Heart left ventricle (tissue), 16 donors: ENCODE results near the gene LRFN4. TPM values are rescaled to one million over a fixed set of nuclear protein-coding genes. Genes with fewer than 3 reads are reported as not detected.

Experiments used
- ATAC-seq, 4 donors: fragments of 200-7000 bp; cut with Tn5 transposase; one replicate each; pipeline ENCODE4 v1.9.1; 2020 to 2022; ENCODE audit warnings: moderate library complexity in 4 of 4, mild to moderate bottlenecking in 3 of 4, moderate number of reproducible peaks in 1 of 4
- DNase-seq, 5 donors: peaks; one replicate each; pipeline ENCODE4 v3.0.0-alpha.2; 2020
- H3K27ac ChIP-seq, 12 donors: fragments of 200-600 bp; sonication (generic) in 4 of 12; one replicate each; pipeline versions ENCODE4 v1.5.0 to v1.8.0; 2016 to 2022; ENCODE audit warnings: mild to moderate bottlenecking in 2 of 12
- H3K27me3 ChIP-seq, 9 donors: fragments of 200-600 bp; sonication (generic) in 2 of 9; one replicate each; pipeline versions ENCODE4 v1.5.1 to v1.8.0; 2016 to 2022; ENCODE audit warnings: mild to moderate bottlenecking in 3 of 9
- H3K36me3 ChIP-seq, 9 donors: fragments of 200-600 bp; sonication (generic) in 2 of 9; one replicate each; pipeline versions ENCODE4 v1.5.0 to v1.8.0; 2018 to 2022; ENCODE audit warnings: mild to moderate bottlenecking in 2 of 9
- H3K4me1 ChIP-seq, 12 donors: fragments of 200-600 bp; sonication (generic) in 4 of 12; one replicate each; pipeline versions ENCODE4 v1.5.0 to v1.8.0; 2016 to 2022; ENCODE audit warnings: mild to moderate bottlenecking in 3 of 12
- H3K4me3 ChIP-seq, 12 donors: fragments of 200-600 bp; sonication (generic) in 4 of 12; one replicate each; pipeline versions ENCODE4 v1.5.0 to v1.8.0; 2017 to 2022; ENCODE audit warnings: mild to moderate bottlenecking in 9 of 12, moderate library complexity in 4 of 12
- H3K9me3 ChIP-seq, 12 donors: fragments of 200-600 bp; sonication (generic) in 4 of 12; one replicate each; pipeline versions ENCODE4 v1.5.0 to v1.8.0; 2016 to 2022; ENCODE audit warnings: mild to moderate bottlenecking in 1 of 12
- POLR2A ChIP-seq, 2 donors: fragments of 450-650 bp; IDR thresholded peaks; one replicate each; pipeline ENCODE4 v1.6.1; 2017; ENCODE audit warnings: antibody characterized with exemption in 2 of 2, mild to moderate bottlenecking in 2 of 2, moderate library complexity in 2 of 2
- WGBS, 4 donors: extraction: QIAGEN DNeasy Blood & Tissue Kit in 2 of 4; methylation state at CpG; one replicate each; pipeline versions ENCODE4 v1.1.5 to v1.1.7; 2013 to 2018; 5-methylcytosine and 5-hydroxymethylcytosine counted together
- intact Hi-C, 10 donors: fragments of 100-400 bp; cut with DNase I; formaldehyde crosslinking; loops; one replicate each; pipeline versions ENCODE4 v1.11.1 to v1.14.2; 2022
- polyA plus RNA-seq, 2 donors: library from polyadenylated mRNA; stranded (reverse); fragments of 200-250 nt; gene quantifications; one replicate each; pipeline ENCODE4 v1.2.3, GENCODE V29; 2013
- total RNA-seq, 9 donors: library from RNA; depleted of rRNA in 2 of 9; stranded (reverse); fragments of >200 nt in 2 of 9; fragmentation: NEBNext Ultra II Directional in 3 of 9; extraction: Animal tissue kit (Norgen Biotek cat#: 25700) in 3 of 9; gene quantifications; one replicate each; pipeline versions ENCODE4 v1.1.0 to v1.2.4, GENCODE V29; 2016 to 2023
- TF ChIP-seq, protein P1 (sequence below), 12 donors: fragments of 200-600 bp; sonication (generic) in 4 of 12; IDR thresholded peaks; one replicate each; pipeline versions ENCODE4 v1.5.0 to v1.8.0; 2018 to 2022; ENCODE audit warnings: antibody characterized with exemption in 12 of 12, mild to moderate bottlenecking in 5 of 12
- donor health status: ischemic (EF 13 %, LVEDD 7.1; RV severe dilation, severe dysfunction).
- donor health status: healthy with polysubstance abuse.
- donor health status: DM: no; HTN: yes; CAD: no.
- donor health status: DM: no; HTN: no; CAD: no.
- donor health status: ischemic (EF 25% LVEDD 6.9; RV normal size, moderate dysfunction).
- donor health status: ischemic (EF 25% LVEDD 5.7; RV mildly dilated, moderate dysfunction).
- donor health status: healthy.
- donor health status: DM: yes; HTN: yes; CAD: no.
- donor health status: ischemic (EF 35%, LVEDD 5.7; RV mildly dilated, moderate dysfunction).
- donor health status: nonischemic (EF 11% LVEDD 7.7; RV severe dilation, severe dysfunction).
- donor health status: DM: yes; HTN: yes; CAD: no.
- donor health status: PGD.
- donor health status: ischemic (EF 29% LVEDD 5.4; RV normal size, mild dysfunction).
- donor health status: nonischemic (EF 23%, LVEDD 6.1; RV moderate dilation, normal function).

The LRFN4 gene
- total and polyA plus RNA-seq, 11 donors = 8.2 to 22.1 (median 15.4) TPM

DNA sequence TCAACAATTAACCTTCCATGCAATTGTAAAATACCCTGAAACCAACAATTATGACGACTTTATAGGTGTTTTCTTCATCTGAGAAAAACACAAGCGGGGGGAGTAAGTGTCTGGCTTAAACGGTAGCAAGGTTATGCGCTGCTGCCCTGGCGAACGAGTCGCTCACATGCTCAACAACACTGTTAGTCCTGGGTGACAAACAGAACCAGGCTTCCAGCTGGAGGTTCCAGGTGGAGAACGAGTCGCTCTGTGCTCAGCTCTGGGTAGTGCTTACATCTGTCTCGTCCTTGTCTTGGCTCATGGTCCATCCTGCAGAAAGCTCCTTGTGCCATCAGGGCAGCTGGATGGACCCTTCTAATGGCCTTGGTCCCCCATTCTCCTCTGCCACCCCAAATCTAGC is 53.2 kb downstream of the LRFN4 start:
- Histone ChIP-seq H3K27ac (no peak overlapping the region), H3K9me3 (no peaks in the 10 kb centered on the region), H3K4me1 (peaks cover 0 to 12% (median 0%) of the 10 kb centered on the region in 12 donors), H3K27me3 (no peaks in the 10 kb centered on the region), H3K4me3 (no peak overlapping the region), H3K36me3 (no peaks in the 10 kb centered on the region)
- no peak for DNase-seq
- 93 to 95% (median 94%) methylated on average over 10 of the region's 10 CpGs for WGBS, 4 donors
- TF ChIP-seq, protein P1, sequence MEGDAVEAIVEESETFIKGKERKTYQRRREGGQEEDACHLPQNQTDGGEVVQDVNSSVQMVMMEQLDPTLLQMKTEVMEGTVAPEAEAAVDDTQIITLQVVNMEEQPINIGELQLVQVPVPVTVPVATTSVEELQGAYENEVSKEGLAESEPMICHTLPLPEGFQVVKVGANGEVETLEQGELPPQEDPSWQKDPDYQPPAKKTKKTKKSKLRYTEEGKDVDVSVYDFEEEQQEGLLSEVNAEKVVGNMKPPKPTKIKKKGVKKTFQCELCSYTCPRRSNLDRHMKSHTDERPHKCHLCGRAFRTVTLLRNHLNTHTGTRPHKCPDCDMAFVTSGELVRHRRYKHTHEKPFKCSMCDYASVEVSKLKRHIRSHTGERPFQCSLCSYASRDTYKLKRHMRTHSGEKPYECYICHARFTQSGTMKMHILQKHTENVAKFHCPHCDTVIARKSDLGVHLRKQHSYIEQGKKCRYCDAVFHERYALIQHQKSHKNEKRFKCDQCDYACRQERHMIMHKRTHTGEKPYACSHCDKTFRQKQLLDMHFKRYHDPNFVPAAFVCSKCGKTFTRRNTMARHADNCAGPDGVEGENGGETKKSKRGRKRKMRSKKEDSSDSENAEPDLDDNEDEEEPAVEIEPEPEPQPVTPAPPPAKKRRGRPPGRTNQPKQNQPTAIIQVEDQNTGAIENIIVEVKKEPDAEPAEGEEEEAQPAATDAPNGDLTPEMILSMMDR (IDR thresholded peaks at IDR 0.05) = no peak
- TF ChIP-seq POLR2A (IDR thresholded peaks at IDR 0.05) = no peak
- ATAC-seq = no peak
- intact Hi-C loops = no loop called here

Other genes with a start within 250 kb of the LRFN4 start
- gene RBM14, start 240.4 kb upstream of the LRFN4 start, total RNA-seq = 10 to 100 TPM; 20.3 to 40.0 (median 30.6) TPM
- gene RBM14, start 240.4 kb upstream of the LRFN4 start, polyA plus RNA-seq = 10 to 100 TPM; 17.4 to 34.3 TPM
- gene RBM4, start 218.4 kb upstream of the LRFN4 start, total RNA-seq = 10 to 100 TPM; 46.4 to 89.4 (median 56.6) TPM
- gene RBM4, start 218.4 kb upstream of the LRFN4 start, polyA plus RNA-seq = 10 to 100 TPM; 46.8 to 61.6 TPM
- 10 to 100 TPM in 4 of 9 donors, 1 to 10 TPM in 5; 8.4 to 13.3 (median 10.0) TPM for gene RBM4B, start 179.2 kb upstream of the LRFN4 start, total RNA-seq
- gene RBM4B, start 179.2 kb upstream of the LRFN4 start, polyA plus RNA-seq = 1 to 10 TPM; 7.0 to 8.9 TPM
- 1 to 10 TPM in 3 of 9 donors, under 1 TPM in 6; 0.50 to 3.1 (median 0.91) TPM for gene SPTBN2, start 127.8 kb upstream of the LRFN4 start, total RNA-seq
- under 1 TPM; 0.30 to 0.62 TPM for gene SPTBN2, start 127.8 kb upstream of the LRFN4 start, polyA plus RNA-seq
- 1 to 10 TPM; 3.1 to 9.5 (median 5.0) TPM for gene RCE1, start 13.6 kb upstream of the LRFN4 start, total RNA-seq
- gene RCE1, start 13.6 kb upstream of the LRFN4 start, polyA plus RNA-seq = 1 to 10 TPM; 2.1 to 8.3 TPM
- gene PC, start 101.3 kb downstream of the LRFN4 start, total RNA-seq = 10 to 100 TPM in 7 of 9 donors, 1 to 10 TPM in 2; 2.6 to 22.4 (median 13.1) TPM
- gene PC, start 101.3 kb downstream of the LRFN4 start, polyA plus RNA-seq = 10 to 100 TPM; 11.7 to 20.3 TPM
- gene C11orf86, start 118.2 kb downstream of the LRFN4 start, total RNA-seq = not detected
- not detected for gene C11orf86, start 118.2 kb downstream of the LRFN4 start, polyA plus RNA-seq
- gene SYT12, start 166.1 kb downstream of the LRFN4 start, total RNA-seq = 1 to 10 TPM in 1 of 9 donors, under 1 TPM in 6, not detected in 2; 0.25 to 2.2 (median 0.40) TPM
- gene SYT12, start 166.1 kb downstream of the LRFN4 start, polyA plus RNA-seq = under 1 TPM; 0.04 to 0.82 TPM
- 100 to 1,000 TPM in 1 of 9 donors, 10 to 100 TPM in 8; 17.1 to 149 (median 36.8) TPM for gene RHOD, start 199.8 kb downstream of the LRFN4 start, total RNA-seq
- gene RHOD, start 199.8 kb downstream of the LRFN4 start, polyA plus RNA-seq = 10 to 100 TPM; 79.2 to 86.2 TPM